Measurements from ENCODE around the gene ANKRD62. TPM values are rescaled to one million over a fixed set of nuclear protein-coding genes. Genes with fewer than 3 reads are reported as not detected.
"Not testable (repeated sequence)": the region's sequence is repeated elsewhere in the genome, so short reads cannot be mapped to it uniquely, and the experiment has no call there.

Gene ANKRD62
- total RNA-seq, 1 donor from 2014 or later, result not detected

DNA sequence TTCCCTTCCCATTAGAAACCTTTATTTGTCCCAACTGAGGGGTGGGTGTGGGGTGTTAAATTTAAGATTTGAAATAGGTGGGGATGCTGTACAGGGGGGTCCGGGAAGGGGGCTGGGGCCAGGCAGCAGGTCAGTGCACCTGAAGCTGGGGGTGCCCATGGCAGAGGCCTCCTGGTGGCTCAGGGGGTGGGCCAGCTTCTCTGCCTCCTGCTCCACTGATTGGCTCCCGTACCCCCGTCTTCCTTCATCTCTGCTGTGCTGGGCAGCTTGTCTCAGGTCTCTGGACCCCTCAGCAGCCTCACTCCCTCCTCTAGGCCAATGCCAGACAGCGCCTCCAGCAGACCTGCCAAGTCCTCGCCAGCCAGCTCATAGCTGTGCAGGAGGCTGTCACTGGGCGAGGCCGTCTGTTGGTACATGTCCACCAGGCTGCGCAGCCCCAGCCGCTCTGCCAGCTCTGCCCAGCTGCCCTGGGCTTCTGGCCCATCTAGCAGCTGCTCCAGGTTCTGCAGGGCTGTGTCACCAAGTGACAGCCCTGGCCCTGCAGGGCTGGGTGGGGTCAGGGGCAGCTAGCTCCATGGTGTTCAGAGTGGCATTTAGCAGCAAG is 2.0 kb upstream of the ANKRD62 start:
- DNase-seq (ENCODE audit: low spot score) (no peak), ATAC-seq (no peak)

DNA sequence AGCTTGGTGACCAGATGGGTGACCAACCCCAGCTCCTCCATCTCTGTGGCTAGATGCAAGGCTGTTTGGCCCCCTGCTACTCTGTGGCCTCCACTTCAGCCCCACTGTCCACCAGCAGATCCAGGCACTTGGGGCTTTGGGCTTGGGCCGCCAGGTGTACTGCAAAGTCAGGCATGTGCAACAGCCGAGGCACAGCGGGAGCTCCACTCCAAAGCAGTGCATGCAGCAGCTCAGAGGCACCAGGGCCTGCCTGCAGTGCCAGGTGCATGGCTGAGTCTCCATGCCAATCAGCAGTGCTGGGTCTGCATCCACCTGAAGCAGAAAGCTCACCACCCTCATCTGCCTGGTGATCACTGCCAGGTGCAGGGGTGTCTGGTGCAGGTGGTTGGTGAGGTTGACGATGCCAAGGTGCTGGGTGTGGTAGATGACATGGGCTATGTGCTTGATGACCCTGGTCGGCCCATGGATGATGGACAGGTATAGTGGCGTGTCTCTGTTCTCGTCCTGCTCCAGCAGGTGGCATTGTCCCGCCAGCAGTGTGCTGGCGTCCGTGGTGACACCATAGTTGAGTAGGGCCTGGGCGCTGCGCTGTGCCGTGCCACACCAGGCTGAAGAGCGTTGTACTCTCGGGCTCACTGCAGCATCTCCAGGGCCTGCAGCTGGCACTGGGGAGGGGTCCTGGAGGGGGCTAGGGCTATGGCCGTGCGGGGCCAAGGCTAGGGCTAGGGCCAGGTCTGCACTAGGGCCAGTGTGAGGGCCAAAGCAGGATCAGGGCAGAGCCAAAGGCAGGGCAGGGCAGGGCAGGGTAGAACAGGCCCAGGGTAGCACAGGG is 1.0 kb upstream of the ANKRD62 start:
- ATAC-seq, result peak; percentile 95
- peak; percentile 77 for DNase-seq (ENCODE audit: low spot score)

DNA sequence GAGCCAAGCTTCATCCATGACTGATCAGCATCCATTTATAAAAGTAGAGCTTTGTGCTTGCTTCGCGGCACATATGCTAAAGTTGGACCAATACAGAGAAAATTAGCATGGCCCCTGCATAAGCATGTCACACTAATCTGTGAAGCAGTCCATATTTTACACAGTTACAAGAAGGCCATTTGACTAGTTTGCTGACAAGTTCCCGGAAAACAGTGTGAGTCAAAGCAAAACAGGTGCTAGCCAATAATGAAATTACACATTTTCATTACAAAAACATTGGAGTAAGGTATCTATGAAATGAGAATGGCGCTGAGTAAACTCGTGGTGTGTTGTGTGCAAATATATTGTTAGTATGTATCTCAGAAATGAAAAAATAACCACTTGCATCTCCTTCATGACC is 4.7 kb downstream of the ANKRD62 start:
- no peak for ATAC-seq
- DNase-seq (ENCODE audit: low spot score), result no peak

DNA sequence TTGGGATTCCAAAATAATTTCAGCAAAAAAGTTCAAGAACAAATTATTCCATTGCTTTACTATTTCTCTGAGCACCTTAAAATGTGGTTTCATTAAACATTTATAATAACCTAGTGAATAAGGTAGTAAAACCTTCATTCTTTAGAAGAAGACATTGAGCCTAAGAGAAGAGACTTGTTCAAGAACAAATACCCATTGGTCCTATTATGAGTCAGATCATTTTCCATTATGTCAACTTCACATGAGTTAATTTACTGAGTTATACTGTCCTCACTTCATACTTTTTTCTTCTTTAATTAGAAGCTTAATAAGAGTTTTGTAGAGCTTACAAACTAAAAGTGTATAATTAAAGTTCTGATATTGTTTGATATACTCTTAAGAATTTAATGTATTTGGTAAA is 5.5 kb downstream of the ANKRD62 start:
- ATAC-seq (no peak), DNase-seq (ENCODE audit: low spot score) (no peak)

DNA sequence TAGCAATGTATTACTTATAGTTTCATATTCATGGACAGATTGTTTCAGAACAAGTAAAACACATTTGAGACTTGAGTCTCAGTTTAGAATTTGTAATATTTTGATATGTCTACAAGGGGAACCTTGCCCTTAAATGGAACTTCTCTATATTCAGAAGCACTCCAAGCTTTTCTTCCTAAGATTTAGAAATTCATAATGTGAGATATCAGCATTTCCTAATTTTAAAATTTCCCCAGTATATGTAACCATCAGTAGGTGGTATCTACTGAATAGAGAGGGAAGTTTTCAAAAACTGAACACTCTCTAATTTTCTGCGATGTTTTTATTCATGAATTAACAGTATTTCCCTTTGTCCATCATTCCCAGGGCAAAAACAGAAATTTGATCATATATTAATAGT is 7.6 kb downstream of the ANKRD62 start:
- ATAC-seq (no peak), DNase-seq (ENCODE audit: low spot score) (no peak)

DNA sequence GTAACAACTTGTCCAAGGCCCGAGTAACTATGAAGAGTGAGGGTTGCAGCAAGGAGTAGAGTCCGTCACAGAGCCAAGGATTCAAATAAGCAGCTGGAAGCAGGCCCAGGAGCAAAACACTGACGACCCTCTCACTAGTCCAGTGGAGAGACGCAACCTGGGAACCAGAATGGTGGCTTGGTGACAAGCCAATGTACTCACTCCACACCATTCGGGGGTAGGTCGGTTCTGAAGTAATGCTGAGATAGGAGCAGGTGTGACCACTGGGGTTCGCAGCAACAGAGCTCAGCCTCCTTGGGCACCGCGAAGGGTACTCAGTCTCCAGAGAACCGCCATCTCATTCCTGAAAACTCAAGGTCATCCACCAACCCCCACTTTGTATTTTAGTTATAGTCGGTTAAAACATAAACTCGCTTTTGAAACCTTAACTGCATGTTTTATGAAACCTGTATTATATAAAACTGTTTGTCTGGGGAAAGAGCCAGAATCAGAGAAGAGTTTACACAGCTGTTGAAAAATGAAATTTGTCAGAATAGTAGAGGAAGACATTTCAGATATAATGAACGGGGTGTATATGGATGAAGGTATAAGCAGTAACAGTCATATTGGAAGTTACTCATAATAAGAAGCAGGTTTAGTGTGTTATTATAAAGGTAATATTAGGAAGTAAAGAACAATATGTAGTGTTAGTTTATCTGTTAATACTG is 8.6 kb downstream of the ANKRD62 start:
- DNase-seq (ENCODE audit: low spot score) (no peak), ATAC-seq (no peak)

DNA sequence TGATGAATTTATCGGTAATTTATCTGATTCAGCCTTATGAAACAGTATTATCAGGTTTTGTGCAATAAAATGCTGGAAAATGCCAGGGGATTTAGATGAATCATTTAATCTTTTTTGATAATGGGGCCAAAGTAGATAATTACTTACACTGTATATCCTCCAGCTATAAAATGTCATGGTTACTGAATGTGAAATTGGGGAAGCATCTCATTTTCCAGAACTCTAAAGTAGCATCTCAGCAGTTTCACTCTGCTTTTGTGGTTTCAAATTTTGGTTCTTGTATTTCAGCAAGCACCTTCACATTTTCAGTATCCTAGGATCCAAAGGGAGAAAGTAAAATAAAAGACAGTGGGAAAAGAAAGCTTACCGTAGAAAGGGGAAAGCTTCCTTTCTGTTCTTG is 12.8 kb downstream of the ANKRD62 start:
- DNase-seq (ENCODE audit: low spot score), result no peak
- no peak for ATAC-seq

DNA sequence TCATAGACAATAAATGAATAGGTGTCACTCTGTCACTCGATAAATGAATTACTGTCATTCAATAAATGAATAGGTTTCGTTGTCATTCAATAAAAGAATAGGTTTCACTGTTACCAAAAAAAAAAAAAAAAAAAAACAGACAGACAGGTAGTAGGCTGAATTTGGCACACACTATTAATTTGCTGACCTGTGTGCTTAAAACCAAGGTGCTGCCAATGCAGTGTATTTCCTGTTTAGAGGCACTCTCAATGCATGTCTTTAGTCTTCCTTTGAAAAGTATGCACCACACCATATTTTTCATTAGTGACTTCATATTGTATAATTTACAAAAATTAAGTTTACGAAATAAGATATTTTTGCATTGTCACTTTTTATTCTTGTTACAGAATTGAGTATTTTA is 16.2 kb downstream of the ANKRD62 start:
- ATAC-seq, result no peak

DNA sequence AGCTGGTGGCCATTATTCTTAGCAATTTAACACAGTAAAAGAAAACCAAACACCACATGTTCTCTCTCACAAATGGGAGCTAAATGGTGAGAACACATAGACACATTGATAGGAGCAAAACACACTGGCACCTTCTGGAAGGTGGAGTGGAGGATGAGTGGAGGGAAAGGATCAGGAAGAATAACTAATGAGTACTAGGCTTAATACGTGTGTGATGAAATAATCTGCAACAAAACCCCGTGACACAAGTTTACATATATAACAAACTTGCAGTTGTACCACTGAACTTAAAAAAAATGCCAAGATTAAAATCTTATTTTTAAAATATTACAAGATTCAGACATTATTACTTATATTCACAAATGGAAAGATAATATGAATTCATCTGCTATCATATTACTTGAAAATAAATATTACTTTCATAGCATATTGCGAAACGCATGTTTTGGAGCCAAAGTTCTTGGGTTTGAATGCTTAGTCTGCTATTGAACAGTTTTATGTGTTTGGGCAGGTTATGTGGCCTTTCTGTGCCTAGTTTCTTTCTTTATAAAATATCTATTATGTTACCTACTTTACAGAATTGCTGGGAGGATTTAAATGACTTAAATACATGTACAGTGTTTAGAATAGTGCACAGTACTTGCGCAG is 20.5 kb downstream of the ANKRD62 start:
- no peak for DNase-seq (ENCODE audit: low spot score)
- peak; percentile 62 for ATAC-seq

More for the DNA sequence above, 16.2 kb downstream of the ANKRD62 start:
- DNase-seq (ENCODE audit: low spot score), result no peak

DNA sequence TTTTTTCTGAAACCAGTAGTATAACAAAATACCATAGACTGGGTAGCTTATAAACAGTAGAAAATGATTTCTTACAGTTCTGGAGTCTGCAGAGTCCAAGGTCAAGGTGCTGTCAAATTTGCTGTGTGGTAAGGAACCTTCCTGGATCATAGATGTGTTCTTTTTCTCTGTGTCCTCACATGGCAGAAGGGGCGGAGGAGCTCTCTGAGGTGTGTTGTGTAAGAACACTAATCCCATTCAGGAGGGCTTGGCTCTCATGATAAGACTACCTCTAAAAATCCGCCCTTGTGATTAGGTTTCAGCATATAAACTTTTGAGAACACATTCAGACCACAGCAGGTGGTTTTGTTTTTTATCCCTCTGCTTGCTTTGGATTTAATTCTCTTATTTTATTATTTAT is 25.7 kb downstream of the ANKRD62 start:
- ATAC-seq (no peak), DNase-seq (ENCODE audit: low spot score) (no peak)

DNA sequence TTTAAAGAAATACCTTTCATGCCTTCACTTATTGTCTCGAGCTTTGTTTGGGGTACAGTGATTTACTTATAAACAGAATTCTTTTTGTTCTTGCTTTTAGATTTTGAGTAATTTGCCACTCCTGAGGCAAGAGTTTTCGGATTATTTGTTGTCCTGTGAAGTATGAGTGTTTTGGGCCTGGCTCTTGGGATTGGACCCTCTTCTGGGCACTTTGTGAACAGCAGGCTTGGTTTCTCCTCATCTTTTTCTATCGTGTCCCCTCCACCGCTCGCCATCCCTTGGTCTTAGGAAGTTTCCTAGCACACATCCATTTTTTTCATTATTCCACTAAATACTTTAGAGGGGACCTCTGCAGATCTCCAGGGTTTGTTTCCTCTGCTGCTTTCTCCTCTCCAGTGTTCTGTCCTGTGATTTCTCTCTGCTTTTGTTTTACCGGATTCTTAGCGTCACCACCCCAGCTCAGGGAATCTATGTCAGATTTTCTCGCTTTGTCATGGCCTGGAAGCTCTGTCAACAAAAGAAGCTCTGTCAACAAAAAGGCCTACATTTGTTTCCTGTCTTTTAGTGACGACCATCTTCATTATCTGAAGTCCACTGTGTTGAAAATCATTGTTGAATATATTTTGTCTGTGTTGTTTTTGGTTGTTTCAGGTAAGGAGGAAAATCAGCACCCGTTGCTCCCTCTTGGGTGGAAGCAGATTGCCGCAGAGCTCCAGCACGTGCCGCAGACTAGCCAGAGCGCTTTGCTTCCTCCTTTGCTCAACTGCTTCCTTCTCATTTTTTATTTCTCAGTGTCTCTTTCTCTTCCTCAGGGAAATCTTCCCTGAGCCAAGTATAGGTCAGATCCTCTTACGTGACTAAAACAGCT is 27.8 kb downstream of the ANKRD62 start:
- DNase-seq (ENCODE audit: low spot score) (no peak), ATAC-seq (peak; percentile 78)

DNA sequence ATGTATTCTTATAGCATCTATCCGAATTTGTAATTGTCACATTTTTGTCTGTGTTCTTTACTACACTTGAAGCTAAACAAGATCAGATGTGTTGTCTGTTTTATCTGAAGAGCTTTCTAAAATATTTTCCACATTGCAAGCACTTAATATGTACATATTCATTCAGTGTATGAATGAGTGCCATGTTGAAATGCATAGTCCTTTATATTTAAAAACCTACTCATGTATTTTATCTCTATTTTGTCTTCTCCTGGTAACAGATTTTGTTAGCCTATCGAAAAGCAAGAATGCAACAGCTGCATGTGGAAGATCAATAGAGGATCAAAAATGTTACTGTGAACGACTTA is 28.4 kb downstream of the ANKRD62 start:
- DNase-seq (ENCODE audit: low spot score); ATAC-seq: not testable (repeated sequence)

DNA sequence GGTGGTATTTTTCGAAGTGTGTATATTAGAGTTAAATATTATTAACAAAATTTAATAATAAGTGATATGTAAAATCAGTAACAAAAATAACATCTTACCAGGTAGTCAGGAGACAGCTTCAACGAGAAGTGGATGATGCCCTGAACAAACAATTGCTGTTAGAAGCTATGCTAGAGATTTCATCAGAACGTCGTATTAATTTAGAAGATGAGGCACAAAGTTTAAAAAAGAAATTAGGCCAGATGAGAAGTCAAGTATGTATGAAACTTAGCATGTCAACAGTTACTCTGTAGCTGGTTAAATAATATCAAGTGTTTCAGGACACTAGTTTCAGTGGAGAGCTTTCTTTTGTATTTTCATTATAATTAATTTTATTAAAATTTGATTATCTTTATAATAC is 34.0 kb downstream of the ANKRD62 start:
- DNase-seq (ENCODE audit: low spot score); ATAC-seq: not testable (repeated sequence)

DNA sequence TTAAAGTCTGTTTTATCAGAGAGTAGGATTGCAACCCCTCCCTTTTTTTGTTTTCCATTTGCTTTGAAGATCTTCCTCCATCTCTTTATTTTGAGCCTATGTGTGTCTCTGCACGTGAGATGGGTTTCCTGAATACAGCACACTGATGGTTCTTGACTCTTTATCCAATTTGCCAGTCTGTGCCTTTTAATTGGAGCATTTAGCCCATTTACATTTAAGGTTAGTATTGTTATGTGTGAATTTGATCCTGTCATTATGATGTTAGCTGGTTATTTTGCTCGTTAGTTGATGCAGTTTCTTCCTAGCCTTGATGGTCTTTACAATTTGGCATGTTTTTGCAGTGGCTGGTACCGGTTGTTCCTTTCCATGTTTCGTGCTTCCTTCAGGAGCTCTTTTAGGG is 45.2 kb downstream of the ANKRD62 start:
- not testable (repeated sequence) for DNase-seq (ENCODE audit: low spot score); ATAC-seq

DNA sequence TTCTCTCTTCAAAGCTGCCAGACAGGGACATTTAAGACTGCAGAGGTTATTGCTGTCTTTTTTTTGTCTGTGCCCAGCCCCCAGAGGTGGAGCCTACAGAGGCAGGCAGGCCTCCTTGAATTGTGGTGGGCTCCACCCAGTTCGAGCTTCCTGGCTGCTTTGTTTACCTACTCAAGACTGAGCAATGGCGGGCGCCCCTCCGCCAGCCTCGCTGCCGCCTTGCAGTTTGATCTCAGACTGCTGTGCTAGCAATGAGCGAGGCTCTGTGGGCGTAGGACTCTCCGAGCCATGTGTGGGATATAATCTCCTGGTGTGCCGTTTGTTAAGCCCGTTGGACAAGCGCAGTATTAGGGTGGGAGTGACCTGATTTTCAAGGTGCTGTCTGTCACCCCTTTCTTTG is 47.2 kb downstream of the ANKRD62 start:
- ATAC-seq; DNase-seq (ENCODE audit: low spot score): not testable (repeated sequence)

DNA sequence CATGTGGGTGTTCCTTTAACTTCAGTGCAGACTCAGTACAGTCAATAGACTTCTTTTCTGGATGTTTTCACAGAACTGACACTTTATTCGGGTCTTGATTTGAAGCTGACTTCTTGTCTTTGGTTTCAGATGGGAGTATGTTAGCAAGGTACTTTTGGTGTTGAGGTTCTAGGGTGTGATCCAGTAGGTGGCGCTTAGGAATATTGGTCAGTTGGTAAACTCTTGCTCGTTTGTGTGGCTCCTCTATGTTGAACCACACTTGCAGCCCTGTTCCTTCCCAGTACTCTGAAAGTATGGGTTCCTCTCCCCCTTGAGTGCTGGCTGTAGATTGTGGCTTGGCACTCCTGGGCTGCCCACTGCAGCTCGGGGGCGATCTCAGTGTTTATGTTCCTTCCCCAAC is 48.1 kb downstream of the ANKRD62 start:
- not testable (repeated sequence) for DNase-seq (ENCODE audit: low spot score)
- peak; percentile 67 for ATAC-seq

DNA sequence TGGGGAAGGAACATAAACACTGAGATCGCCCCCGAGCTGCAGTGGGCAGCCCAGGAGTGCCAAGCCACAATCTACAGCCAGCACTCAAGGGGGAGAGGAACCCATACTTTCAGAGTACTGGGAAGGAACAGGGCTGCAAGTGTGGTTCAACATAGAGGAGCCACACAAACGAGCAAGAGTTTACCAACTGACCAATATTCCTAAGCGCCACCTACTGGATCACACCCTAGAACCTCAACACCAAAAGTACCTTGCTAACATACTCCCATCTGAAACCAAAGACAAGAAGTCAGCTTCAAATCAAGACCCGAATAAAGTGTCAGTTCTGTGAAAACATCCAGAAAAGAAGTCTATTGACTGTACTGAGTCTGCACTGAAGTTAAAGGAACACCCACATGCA is 55.8 kb downstream of the ANKRD62 start:
- ATAC-seq, result peak; percentile 71
- not testable (repeated sequence) for DNase-seq (ENCODE audit: low spot score)

DNA sequence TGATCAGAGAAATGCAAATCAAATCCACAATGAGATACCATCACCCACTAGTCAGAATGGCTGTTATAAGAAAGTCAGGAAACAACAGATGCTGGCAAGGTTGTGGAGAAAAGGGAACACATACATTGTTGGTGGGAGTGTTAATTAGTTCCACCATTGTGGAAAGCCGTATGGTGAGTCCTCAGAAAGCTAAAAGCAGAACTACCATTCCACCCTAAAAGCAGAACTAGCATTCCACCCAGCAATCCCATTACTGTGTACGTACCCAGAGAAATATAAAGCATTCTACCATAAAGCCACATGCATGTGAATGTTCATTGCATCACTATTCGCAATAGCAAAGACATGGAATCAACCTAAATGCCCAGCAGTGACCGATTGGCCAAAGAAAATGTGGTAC is 60.7 kb downstream of the ANKRD62 start:
- DNase-seq (ENCODE audit: low spot score) (no peak), ATAC-seq (no peak)

DNA sequence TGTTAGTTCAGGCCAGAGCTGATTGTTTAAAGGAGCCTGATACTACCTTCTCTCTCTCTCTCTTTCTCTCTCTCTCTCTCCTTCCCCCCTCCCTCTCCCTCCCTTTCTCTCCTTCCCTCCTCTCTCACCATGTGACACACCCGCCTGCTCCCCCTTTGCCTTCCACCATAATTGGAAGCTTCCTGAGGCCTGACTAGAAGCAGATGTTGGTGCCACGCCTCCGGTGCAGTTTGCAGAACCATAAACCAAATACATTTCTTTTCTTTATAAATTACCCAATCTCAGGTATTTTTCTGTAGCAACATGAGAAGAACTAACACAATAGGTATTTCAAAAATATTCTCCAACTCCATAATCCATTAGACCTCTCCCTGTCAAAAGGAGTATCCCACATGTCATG is 62.4 kb downstream of the ANKRD62 start:
- DNase-seq (ENCODE audit: low spot score) (no peak), ATAC-seq (no peak)

DNA sequence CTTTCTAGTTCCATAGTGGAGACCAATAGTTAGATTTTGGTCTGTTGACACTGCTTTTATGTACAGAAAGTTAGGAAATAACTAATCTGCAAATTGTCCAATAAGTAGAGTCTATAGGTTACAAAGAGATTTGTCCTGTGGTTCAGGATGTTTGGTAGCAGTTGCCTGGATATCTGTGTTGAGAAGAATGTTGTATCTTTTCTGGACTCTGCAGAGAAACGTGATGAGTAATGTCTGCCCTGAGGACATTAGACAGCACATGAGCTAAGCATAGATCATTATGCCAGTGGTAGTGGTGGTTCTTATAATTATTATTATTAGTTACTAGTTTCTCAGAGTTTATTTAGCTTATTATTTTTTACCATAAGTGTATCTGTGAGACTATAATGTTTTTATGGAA is 65.8 kb downstream of the ANKRD62 start:
- DNase-seq (ENCODE audit: low spot score) (no peak), ATAC-seq (no peak)

Data from left lobe of liver (tissue), 2 donors.